Stimulated activated CD8-positive, alpha-beta memory T cell treated with anti-CD3 and anti-CD28 coated beads, Interleukin-15, amount 100 ng/mL, for 24 hours (primary cell): ENCODE data around the gene MMRN1.
"Not testable (repeated sequence)": the region's sequence is repeated elsewhere in the genome, so short reads cannot be mapped to it uniquely, and the experiment has no call there.

Experiments used
- DNase-seq: peaks from one replicate; pipeline ENCODE4 v3.0.0-alpha.2; 2020; ENCODE audit warnings: low read depth

MMRN1 gene

GRCh38 chr4:89894649-89895550 is at the start of gene MMRN1:
Gene MMRN1, plus strand, starts transcription at chr4:89894854. Its CDS starts 118 bp downstream, at chr4:89894972.
- no peak for DNase-seq

GRCh38 chr4:89847571-89848325 is 46.9 kb upstream of the MMRN1 start:
- DNase-seq: no peak

GRCh38 chr4:89855236-89855635 is 39.4 kb upstream of the MMRN1 start:
- no peak for DNase-seq

- no peak for DNase-seq
Observed at GRCh38 chr4:89860971-89861370, 33.7 kb upstream of the MMRN1 start.

- DNase-seq: no peak
Observed at GRCh38 chr4:89863533-89863932, 31.1 kb upstream of the MMRN1 start.

GRCh38 chr4:89868276-89868675 is 26.4 kb upstream of the MMRN1 start:
- no peak for DNase-seq

GRCh38 chr4:89868999-89869589 is 25.6 kb upstream of the MMRN1 start:
- no peak for DNase-seq

GRCh38 chr4:89871211-89871610 is 23.4 kb upstream of the MMRN1 start:
- no peak for DNase-seq

GRCh38 chr4:89876548-89876947 is 18.1 kb upstream of the MMRN1 start:
- no peak for DNase-seq

- no peak for DNase-seq
Observed at GRCh38 chr4:89878611-89879010, 16.0 kb upstream of the MMRN1 start.

GRCh38 chr4:89879215-89879614 is 15.4 kb upstream of the MMRN1 start:
- DNase-seq: no peak

GRCh38 chr4:89889289-89889688 is 5.4 kb upstream of the MMRN1 start:
- DNase-seq: no peak

- no peak for DNase-seq
Observed at GRCh38 chr4:89897867-89898266, 3.2 kb downstream of the MMRN1 start.

GRCh38 chr4:89898304-89898716 is 3.7 kb downstream of the MMRN1 start:
- no peak for DNase-seq

- no peak for DNase-seq
Observed at GRCh38 chr4:89899152-89899551, 4.5 kb downstream of the MMRN1 start.

GRCh38 chr4:89899854-89900253 is 5.2 kb downstream of the MMRN1 start:
- DNase-seq: no peak

GRCh38 chr4:89901808-89902431 is 7.3 kb downstream of the MMRN1 start:
- not testable (repeated sequence) for DNase-seq

- no peak for DNase-seq
Observed at GRCh38 chr4:89904524-89904923, 9.9 kb downstream of the MMRN1 start.

- no peak for DNase-seq
Observed at GRCh38 chr4:89906316-89906715, 11.7 kb downstream of the MMRN1 start.

- DNase-seq: no peak
Observed at GRCh38 chr4:89906777-89907521, 12.3 kb downstream of the MMRN1 start.

GRCh38 chr4:89909889-89910288 is 15.2 kb downstream of the MMRN1 start:
- no peak for DNase-seq

GRCh38 chr4:89913623-89914022 is 19.0 kb downstream of the MMRN1 start:
- DNase-seq: no peak
